Vagina (tissue), 2 donors: Measurements from ENCODE around the gene CDH4. TPM values are rescaled to one million over a fixed set of nuclear protein-coding genes. Genes with fewer than 3 reads are reported as not detected.

Experiments used
- DNase-seq, 2 donors: peaks; one replicate each; pipeline ENCODE4 v3.0.0-alpha.2; 2017; ENCODE audit errors: extremely low spot score in 2 of 2
- H3K27ac ChIP-seq: fragments of 200-600 bp; sonication (generic); one replicate; pipeline ENCODE4 v1.5.1; 2019
- H3K27me3 ChIP-seq: fragments of 200-600 bp; sonication (generic); one replicate; pipeline ENCODE4 v1.5.1; 2019
- H3K36me3 ChIP-seq, 2 donors: fragments of 200-600 bp; sonication (generic); one replicate each; pipeline ENCODE4 v1.5.1; 2017 to 2019
- H3K4me1 ChIP-seq: fragments of 200-600 bp; sonication (generic); one replicate; pipeline ENCODE4 v1.5.1; 2019
- H3K4me3 ChIP-seq, 2 donors: fragments of 200-600 bp; sonication (generic); 1 replicate in 1 of 2; 2 replicates in 1 of 2; pipeline ENCODE4 v1.5.1; 2016 to 2019
- H3K9me3 ChIP-seq: fragments of 200-600 bp; sonication (generic); one replicate; pipeline ENCODE4 v1.5.1; 2019
- POLR2A ChIP-seq, 2 donors: fragments of 450-650 bp; IDR thresholded peaks; one replicate each; pipeline ENCODE4 v1.6.1; 2017; ENCODE audit warnings: antibody characterized with exemption in 2 of 2, mild to moderate bottlenecking in 2 of 2, moderate library complexity in 2 of 2
- POLR2AphosphoS5 ChIP-seq, 2 donors: sonication (generic); formaldehyde crosslinking; IDR thresholded peaks; one replicate each; pipeline ENCODE4 v1.9.0; 2017; ENCODE audit warnings: antibody characterized with exemption in 2 of 2, mild to moderate bottlenecking in 2 of 2, low read depth in 1 of 2; ENCODE audit not compliant: insufficient read depth in 1 of 2
- intact Hi-C: fragments of 100-400 bp; cut with DNase I; formaldehyde crosslinking; loops from one replicate; pipeline ENCODE4 v1.15.1; 2023
- total RNA-seq: library from RNA; depleted of rRNA; stranded (reverse); fragments of >200 nt; gene quantifications from one replicate; pipeline ENCODE4 v1.2.3, GENCODE V29; 2016
- TF ChIP-seq, protein P1 (sequence below), 3 experiments: fragments of 450-650 bp in 2 of 3; fragments of 200-600 bp in 1 of 3; sonication (generic) in 1 of 3; IDR thresholded peaks; one replicate each; pipeline ENCODE4 v1.5.1; 2017 to 2019; ENCODE audit warnings: antibody characterized with exemption in 3 of 3, mild to moderate bottlenecking in 2 of 3, moderate library complexity in 2 of 3

CDH4 gene
- total RNA-seq, 1 donor from 2014 or later, result 0.25 TPM

DNA sequence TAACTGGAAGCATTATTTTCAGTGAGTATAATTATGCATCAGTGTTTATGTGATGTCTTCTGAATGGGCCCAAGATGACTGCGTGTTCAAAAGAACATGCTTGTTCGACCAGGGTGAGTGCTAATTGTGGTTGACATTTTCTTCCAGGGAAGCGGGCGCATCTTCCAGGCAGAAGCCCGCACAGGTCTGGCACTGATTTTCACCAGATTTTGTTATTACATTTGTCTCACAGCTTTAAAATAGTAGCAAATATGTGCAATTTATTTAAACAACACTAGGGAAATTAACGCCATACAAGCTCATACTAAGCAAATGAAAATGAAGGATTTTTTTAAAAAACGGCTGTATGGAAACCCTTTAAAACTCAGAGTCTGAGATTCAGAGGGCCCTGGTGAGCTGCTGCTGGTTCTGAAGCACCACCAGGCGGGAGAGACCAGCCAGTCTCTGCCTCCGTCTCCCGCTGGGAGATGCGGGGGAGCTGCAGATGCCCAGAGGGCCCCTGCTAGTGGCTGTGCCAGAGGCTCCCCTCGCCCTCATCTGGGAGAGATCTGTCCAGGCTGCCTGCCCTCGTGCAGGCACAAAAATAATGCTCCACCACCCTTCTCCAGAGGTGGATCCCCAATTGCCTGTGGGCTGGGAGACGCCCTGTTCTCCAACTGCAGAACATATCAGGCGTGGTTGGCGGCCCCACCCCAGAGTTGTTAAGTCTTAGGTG lies 516.7 kb downstream of the CDH4 start:
- no peaks in the 10 kb centered on the region for H3K4me1 ChIP-seq
- H3K27ac ChIP-seq, result no peak overlapping the region
- no peak overlapping the region for H3K4me3 ChIP-seq
- TF ChIP-seq, protein P1, sequence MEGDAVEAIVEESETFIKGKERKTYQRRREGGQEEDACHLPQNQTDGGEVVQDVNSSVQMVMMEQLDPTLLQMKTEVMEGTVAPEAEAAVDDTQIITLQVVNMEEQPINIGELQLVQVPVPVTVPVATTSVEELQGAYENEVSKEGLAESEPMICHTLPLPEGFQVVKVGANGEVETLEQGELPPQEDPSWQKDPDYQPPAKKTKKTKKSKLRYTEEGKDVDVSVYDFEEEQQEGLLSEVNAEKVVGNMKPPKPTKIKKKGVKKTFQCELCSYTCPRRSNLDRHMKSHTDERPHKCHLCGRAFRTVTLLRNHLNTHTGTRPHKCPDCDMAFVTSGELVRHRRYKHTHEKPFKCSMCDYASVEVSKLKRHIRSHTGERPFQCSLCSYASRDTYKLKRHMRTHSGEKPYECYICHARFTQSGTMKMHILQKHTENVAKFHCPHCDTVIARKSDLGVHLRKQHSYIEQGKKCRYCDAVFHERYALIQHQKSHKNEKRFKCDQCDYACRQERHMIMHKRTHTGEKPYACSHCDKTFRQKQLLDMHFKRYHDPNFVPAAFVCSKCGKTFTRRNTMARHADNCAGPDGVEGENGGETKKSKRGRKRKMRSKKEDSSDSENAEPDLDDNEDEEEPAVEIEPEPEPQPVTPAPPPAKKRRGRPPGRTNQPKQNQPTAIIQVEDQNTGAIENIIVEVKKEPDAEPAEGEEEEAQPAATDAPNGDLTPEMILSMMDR (IDR thresholded peaks at IDR 0.05), result no peak
- no peak for TF ChIP-seq POLR2AphosphoS5 (IDR thresholded peaks at IDR 0.05; ENCODE audit: insufficient read depth in 1 of 2, low read depth in 1 of 2)
- TF ChIP-seq POLR2A (IDR thresholded peaks at IDR 0.05), result no peak
- H3K36me3 ChIP-seq, result no peaks in the 10 kb centered on the region
- no peaks in the 10 kb centered on the region for H3K27me3 ChIP-seq
- no peaks in the 10 kb centered on the region for H3K9me3 ChIP-seq
- DNase-seq, result no peak
- intact Hi-C loops, result no loop called here

DNA sequence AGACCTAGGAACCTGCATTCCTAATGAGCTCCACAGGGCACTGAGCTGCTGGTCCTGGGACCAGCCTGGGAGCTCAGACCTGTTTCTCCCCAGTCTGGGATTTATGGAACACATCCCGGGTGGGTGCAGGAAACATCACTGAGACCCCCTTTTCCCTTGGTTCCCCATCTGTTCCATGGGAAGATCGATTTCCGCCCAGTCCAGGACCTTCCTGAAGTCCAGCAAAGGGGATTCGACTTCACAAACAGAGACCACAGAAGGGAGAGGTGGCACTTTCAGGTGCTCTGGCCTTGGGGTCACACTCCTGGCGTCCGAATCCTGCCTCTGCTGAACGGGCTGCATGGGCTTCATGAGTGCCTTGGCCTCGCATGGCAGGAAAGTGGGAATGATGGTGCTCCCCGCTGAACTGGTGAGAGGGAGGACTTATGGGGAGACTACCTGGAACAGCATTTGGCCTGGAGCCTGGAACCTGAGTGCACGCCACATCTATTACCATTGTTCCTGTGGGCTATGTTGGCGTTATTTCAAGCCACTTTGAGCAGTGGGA lies 517.3 kb downstream of the CDH4 start:
- TF ChIP-seq POLR2AphosphoS5 (IDR thresholded peaks at IDR 0.05; ENCODE audit: insufficient read depth in 1 of 2, low read depth in 1 of 2) (no peak), POLR2A (IDR thresholded peaks at IDR 0.05) (no peak)
- TF ChIP-seq, protein P1 (IDR thresholded peaks at IDR 0.05), result no peak
- Histone ChIP-seq H3K36me3 (no peaks in the 10 kb centered on the region), H3K27ac (no peak overlapping the region), H3K9me3 (no peaks in the 10 kb centered on the region), H3K4me1 (no peaks in the 10 kb centered on the region), H3K27me3 (no peaks in the 10 kb centered on the region), H3K4me3 (no peak overlapping the region)
- intact Hi-C loops, result no loop called here
- no peak for DNase-seq

DNA sequence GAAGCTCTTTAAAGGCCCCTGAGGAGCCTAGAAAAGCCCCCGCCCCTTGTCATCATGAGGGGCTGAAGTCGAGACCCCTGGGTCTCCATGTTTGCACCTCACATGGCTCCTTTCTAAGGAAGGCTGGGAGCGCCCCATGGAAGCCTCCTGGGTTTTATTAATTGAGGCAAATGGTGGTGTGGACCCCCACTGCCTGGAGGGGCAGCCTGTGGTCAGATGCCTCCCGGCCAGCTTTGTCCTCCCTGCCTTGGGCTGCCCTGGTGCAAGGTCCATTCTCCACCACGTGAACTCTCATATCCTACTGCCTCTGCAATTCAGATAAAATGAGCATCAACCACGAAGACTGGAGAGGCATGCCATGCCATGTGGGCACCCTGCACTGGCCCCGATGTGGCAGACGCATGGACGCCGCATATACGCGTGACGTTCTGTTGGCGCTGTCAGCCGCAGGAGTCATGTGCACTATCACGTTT lies 518.1 kb downstream of the CDH4 start:
- no peak for TF ChIP-seq POLR2A (IDR thresholded peaks at IDR 0.05)
- TF ChIP-seq, protein P1 (IDR thresholded peaks at IDR 0.05), result no peak
- no peak for TF ChIP-seq POLR2AphosphoS5 (IDR thresholded peaks at IDR 0.05; ENCODE audit: insufficient read depth in 1 of 2, low read depth in 1 of 2)
- no peak for DNase-seq
- no peak overlapping the region for H3K27ac ChIP-seq
- no peaks in the 10 kb centered on the region for H3K9me3 ChIP-seq
- no peaks in the 10 kb centered on the region for H3K4me1 ChIP-seq
- no peaks in the 10 kb centered on the region for H3K36me3 ChIP-seq
- intact Hi-C loops, result no loop called here
- no peak overlapping the region for H3K4me3 ChIP-seq
- no peaks in the 10 kb centered on the region for H3K27me3 ChIP-seq

DNA sequence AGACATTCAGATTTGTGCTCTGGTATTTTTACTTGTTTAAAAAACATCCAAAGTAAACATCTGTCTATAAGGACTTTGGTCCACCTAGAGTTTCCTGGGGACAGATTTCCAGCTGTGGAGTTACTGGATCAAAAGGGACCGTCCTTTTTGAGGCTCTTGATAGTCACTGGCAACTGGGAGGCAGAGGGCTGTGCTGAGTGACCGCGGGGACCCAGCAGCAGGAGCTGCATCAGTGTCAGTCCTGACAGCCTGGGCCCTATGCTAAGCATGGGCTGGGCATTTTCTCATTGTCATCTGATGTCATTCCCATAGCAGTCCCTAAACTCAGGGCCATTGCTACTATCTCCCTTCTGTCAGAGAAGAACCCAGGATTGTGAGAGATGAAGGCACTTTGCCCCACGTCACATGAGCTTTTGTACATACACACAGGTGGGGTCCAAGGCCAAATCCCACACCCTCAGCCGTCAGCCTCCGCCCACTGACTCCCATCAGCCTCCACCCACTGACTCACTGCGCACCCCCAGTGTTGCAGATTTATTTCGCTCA lies 519.8 kb downstream of the CDH4 start:
- Histone ChIP-seq H3K36me3 (no peaks in the 10 kb centered on the region), H3K27ac (no peak overlapping the region), H3K9me3 (no peaks in the 10 kb centered on the region), H3K27me3 (no peaks in the 10 kb centered on the region), H3K4me1 (no peaks in the 10 kb centered on the region), H3K4me3 (no peak overlapping the region)
- no peak for DNase-seq
- intact Hi-C loops, result no loop called here
- TF ChIP-seq POLR2AphosphoS5 (IDR thresholded peaks at IDR 0.05; ENCODE audit: insufficient read depth in 1 of 2, low read depth in 1 of 2) (no peak), POLR2A (IDR thresholded peaks at IDR 0.05) (no peak)
- TF ChIP-seq, protein P1 (IDR thresholded peaks at IDR 0.05), result no peak
